ENCODE data around the gene PCNT. TPM values are rescaled to one million over a fixed set of nuclear protein-coding genes. Genes with fewer than 3 reads are reported as not detected.

Gene PCNT
- total RNA-seq, 1 experiment from 2014 or later = 41.0 TPM

DNA sequence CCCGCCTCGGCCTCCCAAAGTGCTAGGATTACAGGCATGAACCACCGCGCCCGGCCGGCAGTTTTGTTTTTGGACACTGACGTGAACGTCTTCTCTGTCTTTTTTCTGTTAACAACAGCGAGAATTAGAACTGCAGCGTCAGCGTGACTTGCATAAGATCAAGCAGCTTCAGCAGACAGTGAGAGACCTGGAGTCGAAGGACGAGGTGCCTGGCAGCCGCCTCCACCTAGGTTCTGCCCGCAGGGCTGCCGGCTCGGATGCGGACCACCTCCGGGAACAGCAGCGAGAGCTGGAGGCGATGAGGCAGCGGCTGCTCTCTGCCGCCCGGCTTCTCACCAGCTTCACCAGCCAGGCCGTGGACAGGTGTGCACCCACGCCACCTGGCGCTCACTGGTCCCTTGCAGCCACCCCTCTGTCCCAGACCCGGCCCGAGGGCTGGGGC is 111.9 kb downstream of the PCNT start (continued):
- TF ChIP-seq TEAD1 (CRISPR knock-in tag; IDR thresholded peaks at IDR 0.05) = no peak
- TF ChIP-seq HMGA2 (CRISPR knock-in tag; IDR thresholded peaks at IDR 0.05) = no peak
- no peak for TF ChIP-seq ZNF232 (CRISPR knock-in tag; IDR thresholded peaks at IDR 0.05)
- TF ChIP-seq GRHL2 (CRISPR knock-in tag; IDR thresholded peaks at IDR 0.05; ENCODE audit: insufficient replicate concordance, severe bottlenecking) = no peak
- TF ChIP-seq ZNF121 (CRISPR knock-in tag; IDR thresholded peaks at IDR 0.05) = no peak
- TF ChIP-seq AR (CRISPR knock-in tag; IDR thresholded peaks at IDR 0.05) = no peak

GRCh38 chr21:46436621-46437020 is 112.7 kb downstream of the PCNT start:
- H3K27me3 Mint-ChIP-seq (ENCODE audit: low read depth) = no peaks in the 10 kb centered on the region
- no peak for ATAC-seq
- H3K4me3 Mint-ChIP-seq = no peak overlapping the region
- no peaks in the 10 kb centered on the region for H3K4me1 Mint-ChIP-seq
- H3K27ac Mint-ChIP-seq = no peak overlapping the region
- ChIA-PET POLR2A (no interaction called here), CTCF (no interaction called here)
- TF ChIP-seq CTCF (IDR thresholded peaks at IDR 0.05) (no peak), CREB1 (CRISPR knock-in tag; IDR thresholded peaks at IDR 0.05) (no peak), ZSCAN18 (CRISPR knock-in tag; IDR thresholded peaks at IDR 0.05) (no peak), NR1H2 (CRISPR knock-in tag; IDR thresholded peaks at IDR 0.05) (no peak), MYBL2 (CRISPR knock-in tag; IDR thresholded peaks at IDR 0.05) (no peak), EMX1 (CRISPR knock-in tag; IDR thresholded peaks at IDR 0.05) (no peak), TEAD4 (CRISPR knock-in tag; IDR thresholded peaks at IDR 0.05) (no peak), NFATC4 (CRISPR knock-in tag; IDR thresholded peaks at IDR 0.05) (no peak), TCF7 (CRISPR knock-in tag; IDR thresholded peaks at IDR 0.05; ENCODE audit: low read depth) (no peak), TEAD1 (CRISPR knock-in tag; IDR thresholded peaks at IDR 0.05) (no peak), STAT6 (CRISPR knock-in tag; conservative IDR thresholded peaks at IDR 0.05; ENCODE audit: low read depth) (no peak), IRF1 (CRISPR knock-in tag; IDR thresholded peaks at IDR 0.05) (no peak), FOXK1 (CRISPR knock-in tag; IDR thresholded peaks at IDR 0.05) (no peak)
- TF ChIP-seq, protein P1, sequence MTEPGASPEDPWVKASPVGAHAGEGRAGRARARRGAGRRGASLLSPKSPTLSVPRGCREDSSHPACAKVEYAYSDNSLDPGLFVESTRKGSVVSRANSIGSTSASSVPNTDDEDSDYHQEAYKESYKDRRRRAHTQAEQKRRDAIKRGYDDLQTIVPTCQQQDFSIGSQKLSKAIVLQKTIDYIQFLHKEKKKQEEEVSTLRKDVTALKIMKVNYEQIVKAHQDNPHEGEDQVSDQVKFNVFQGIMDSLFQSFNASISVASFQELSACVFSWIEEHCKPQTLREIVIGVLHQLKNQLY (CRISPR knock-in tag; IDR thresholded peaks at IDR 0.05) = no peak
- TF ChIP-seq, protein P2, sequence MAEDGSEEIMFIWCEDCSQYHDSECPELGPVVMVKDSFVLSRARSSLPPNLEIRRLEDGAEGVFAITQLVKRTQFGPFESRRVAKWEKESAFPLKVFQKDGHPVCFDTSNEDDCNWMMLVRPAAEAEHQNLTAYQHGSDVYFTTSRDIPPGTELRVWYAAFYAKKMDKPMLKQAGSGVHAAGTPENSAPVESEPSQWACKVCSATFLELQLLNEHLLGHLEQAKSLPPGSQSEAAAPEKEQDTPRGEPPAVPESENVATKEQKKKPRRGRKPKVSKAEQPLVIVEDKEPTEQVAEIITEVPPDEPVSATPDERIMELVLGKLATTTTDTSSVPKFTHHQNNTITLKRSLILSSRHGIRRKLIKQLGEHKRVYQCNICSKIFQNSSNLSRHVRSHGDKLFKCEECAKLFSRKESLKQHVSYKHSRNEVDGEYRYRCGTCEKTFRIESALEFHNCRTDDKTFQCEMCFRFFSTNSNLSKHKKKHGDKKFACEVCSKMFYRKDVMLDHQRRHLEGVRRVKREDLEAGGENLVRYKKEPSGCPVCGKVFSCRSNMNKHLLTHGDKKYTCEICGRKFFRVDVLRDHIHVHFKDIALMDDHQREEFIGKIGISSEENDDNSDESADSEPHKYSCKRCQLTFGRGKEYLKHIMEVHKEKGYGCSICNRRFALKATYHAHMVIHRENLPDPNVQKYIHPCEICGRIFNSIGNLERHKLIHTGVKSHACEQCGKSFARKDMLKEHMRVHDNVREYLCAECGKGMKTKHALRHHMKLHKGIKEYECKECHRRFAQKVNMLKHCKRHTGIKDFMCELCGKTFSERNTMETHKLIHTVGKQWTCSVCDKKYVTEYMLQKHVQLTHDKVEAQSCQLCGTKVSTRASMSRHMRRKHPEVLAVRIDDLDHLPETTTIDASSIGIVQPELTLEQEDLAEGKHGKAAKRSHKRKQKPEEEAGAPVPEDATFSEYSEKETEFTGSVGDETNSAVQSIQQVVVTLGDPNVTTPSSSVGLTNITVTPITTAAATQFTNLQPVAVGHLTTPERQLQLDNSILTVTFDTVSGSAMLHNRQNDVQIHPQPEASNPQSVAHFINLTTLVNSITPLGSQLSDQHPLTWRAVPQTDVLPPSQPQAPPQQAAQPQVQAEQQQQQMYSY (CRISPR knock-in tag; IDR thresholded peaks at IDR 0.05) = no peak
- no peaks in the 10 kb centered on the region for H3K9me3 Mint-ChIP-seq
- H3K36me3 Mint-ChIP-seq = peaks cover 65% of the 10 kb centered on the region
- no peak for DNase-seq (ENCODE audit: low spot score)
